GM19468 (cell line): ENCODE measurements around the gene C3orf52.
A peak's percentile ranks its signal among the peaks of the same experiment; 100 is the strongest.

ENCODE experiments used
- ATAC-seq: cut with Tn5 transposase; IDR thresholded peaks from one replicate; pipeline ENCODE4 v1.9.1; 2021; ENCODE audit warnings: mild to moderate bottlenecking, moderate library complexity, moderate number of reproducible peaks; ENCODE audit not compliant: unreplicated experiment; ENCODE audit errors: extremely low read depth

C3orf52 gene

DNA sequence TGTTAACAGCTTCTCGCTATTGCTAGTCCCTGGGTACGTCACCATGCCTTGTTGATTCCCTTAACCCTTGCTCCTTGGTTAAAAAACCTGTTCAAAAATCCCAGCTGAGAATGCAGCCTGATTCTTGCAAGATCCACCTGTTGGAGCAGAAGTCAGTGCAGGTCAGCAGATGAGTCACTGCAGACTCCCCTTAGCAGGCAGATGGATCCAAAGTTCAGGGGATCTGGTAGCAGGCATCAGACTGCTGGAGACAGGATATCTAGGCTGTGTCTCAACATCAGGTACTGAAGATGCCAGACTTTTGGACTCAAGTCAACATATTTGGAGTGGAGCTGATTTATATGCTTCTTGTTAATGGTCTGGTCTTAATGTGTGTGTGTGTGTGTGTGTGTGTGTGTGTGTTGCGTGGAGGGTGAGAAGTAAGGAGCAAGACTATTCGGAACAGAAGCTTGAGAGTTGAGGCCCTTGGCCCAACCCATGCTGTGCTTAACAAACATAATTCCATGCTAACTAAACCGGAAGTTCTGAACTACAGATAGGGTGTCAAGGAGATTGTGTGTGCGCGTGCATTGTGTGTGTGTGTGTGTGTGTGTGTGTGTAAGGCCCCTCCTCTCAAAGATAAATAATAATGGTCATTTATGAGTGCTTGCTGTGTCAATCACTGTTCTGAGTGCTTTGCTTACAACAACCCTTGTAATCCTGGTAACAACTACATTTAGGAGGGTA is 1.0 kb upstream of the C3orf52 start:
- no peak for ATAC-seq

DNA sequence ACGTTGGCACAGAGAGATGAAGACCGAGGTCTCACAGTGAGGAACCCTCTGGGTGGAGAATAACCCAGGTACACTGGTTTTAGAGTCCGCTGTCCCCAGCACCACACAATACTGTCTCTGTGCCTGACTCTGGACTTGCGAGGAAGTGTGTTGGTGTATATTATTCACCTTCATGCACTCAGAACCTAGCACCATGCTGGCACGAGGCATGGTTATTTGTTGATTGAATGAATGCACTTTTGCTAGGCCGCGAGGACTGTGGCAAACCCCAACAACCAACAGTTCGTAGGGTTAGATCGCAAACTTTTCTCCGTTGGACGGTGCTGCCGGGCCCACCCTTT is 484 bp upstream of the C3orf52 start:
- no peak for ATAC-seq

- ATAC-seq: no peak
Observed at GRCh38 chr3:112086875-112087524, 811 bp downstream of the C3orf52 start.

GRCh38 chr3:112087746-112088145 is 1.6 kb downstream of the C3orf52 start:
- ATAC-seq: no peak

DNA sequence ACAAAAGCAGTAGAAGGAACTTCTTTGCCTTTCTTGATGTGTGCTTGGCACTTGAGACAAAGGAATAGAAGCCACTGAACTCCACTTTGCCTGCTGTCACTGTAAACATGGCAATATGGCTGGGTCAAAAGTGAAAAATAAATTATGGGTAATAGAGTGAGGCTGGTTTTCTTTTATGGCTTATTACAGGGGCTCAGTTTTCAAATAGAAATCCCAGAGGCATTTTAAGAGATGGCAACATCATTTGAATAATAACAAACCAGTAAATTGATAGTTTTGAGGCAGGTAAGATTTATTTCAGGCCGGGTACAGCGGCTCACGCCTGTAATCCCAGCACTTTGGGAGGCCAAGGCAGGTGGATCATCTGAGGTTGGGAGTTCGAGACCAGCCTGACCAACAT is 2.8 kb downstream of the C3orf52 start:
- ATAC-seq: no peak

DNA sequence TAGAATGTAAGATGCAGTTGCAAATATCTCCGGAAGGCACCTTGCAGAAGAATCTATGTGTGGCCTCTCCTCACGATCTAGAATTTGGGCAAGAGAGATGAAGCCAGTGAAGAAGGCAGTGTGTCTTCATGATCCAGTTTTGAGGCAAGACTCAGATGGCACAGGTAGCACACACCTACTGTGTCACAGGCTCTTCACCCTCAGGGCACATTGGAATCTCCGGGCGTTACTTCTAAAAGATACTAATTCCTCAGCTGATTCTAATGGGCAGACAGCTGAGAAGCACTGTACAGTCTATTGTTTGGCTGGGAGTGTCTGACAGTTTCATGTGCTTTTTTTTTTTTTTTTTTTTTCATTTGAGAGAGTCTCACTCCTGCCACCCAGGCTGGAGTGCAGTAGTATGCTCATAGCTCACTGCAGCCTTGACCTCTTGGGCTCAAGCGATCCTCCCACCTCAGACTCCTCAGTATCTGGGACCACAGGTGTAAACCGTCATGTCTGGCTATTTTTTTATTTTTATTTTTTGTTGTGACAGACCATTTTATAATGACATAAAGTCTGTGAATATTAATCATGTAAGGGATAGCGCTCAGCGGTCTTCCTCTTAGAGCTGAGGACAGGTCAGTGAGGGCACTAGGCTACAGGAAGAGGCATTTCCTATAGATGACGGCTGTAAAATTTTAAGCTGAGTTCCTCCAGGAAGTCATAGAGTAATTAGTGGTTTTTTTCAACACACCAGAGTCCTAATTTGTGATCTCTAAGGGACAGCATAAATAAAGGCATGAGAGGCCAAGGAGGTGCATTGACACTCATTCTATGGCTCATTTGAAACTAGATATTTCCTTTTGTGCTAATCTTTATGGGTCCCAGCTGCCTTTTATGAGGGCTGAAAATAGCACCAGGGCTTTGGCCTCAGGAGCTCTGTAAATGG is 4.0 kb downstream of the C3orf52 start:
- ATAC-seq: no peak

DNA sequence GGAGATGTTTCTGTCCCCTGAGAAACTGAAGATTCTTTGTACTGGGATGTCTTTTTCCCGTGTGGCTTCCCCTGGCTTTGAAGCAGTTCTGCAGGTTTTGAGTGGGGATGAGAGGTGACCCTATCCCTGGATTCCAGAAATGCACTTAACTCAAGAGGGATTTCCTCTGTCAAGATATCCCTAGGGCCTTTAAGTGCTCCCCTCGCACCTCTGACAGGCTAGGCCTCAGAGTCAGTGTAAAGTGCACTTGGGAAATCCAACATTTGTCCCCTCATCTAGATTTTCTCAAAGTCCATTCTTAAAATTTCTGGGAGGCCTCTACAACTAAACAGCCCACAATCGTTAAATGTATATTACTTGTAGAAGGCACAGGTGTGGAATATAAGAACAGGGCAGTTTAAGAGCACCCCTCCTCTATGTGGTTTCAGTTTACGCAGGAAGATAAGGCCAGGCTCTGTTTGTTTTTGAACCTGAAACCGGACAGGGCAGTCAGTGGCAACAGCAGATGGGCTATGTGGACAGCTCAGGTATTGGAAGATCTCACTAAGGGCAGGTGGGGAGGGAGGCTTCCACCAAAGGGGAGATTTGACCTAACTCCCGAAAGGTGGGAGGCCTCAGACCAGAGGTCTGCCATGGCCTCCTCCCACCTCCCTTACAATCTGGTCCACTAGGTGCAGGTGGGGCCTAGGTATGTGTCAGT is 4.8 kb downstream of the C3orf52 start:
- ATAC-seq: no peak

DNA sequence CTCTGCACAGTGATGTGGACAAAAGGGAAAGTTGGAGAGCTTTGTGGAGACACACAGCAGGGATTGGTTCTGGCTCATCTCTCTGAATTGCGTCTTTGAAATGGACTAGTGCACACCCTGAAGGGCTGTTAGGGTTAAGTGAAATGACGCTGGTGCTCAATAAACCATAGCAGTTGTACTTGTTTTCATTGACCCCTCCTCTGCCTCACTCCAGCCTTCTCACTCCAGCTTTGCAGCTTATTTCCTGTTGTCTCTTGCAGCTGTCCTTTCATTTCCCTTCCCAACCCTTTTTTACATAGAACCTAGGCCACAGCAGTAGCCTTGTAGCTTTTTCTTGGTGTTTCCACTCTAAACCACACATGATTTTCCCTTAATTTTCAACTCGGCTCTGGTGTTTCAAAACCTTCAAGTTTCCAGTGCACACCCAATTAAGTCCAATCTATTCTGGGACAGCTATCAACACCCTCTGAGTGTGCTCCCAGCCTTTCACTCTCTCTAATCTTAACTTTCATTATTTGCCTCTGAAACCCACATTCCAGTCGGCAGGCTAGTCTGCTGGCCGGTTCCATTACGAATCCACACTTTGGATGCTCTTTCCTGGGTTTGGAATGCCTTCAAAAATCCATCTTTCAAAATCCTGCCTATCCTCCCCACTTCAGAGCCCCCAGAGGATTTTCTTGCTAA is 6.4 kb downstream of the C3orf52 start:
- no peak for ATAC-seq

DNA sequence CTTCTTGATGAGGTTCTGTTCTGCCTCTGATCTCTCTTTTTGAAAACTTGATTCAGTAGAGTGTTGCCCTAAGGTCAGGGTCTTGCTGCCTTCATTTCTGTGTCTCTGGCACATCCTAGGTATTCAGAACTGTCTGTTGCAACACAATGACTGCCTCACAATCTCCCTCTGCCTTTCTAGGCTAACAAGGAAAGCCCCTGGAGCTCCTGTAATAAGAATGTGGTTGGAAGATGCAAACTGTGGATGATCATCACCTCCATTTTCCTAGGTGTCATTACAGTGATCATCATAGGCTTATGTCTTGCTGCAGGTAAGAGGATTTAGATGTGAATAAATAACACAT is 7.0 kb downstream of the C3orf52 start:
- ATAC-seq: no peak

DNA sequence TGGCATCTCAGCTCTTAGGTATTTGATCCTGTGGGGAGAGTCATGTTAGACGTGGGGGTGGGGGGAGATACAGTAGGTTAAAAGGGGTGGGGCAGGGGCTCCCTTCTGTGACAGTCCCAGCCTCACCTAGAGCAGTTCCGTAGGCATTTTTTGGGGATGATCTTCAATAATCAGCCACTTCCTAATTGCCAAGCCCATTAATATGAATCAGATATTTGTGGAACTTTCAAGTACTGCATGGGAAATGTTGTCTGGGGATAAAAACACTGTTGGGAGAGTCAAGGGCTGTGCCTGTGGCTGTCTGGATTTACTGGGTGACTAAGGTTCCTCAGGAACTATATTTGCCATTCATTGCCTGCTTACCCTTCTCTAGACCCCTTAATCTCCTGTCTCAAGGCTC is 9.5 kb downstream of the C3orf52 start:
- ATAC-seq: no peak

GRCh38 chr3:112096176-112096575 is 10.0 kb downstream of the C3orf52 start:
- no peak for ATAC-seq

DNA sequence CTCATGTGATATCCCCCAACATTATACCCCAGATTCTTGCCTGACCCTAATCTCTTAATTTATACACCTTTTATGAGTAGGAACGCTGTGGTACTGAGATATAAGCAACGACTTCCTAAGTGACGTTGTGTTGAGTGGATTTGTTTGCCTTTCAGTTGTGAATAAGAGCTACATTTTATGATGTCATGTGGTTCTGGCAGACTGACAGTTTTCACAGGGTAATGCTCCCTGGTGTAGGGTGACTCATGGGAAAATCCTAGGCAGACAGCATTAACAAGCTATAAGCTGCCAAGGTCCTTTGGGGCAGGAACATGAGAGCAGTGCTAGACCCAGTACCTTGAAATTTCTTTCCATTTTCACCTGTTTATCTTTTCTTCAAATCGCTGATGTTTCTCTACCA is 11.2 kb downstream of the C3orf52 start:
- no peak for ATAC-seq

GRCh38 chr3:112101916-112102315 is 15.7 kb downstream of the C3orf52 start:
- ATAC-seq: no peak

GRCh38 chr3:112104774-112105173 is 18.6 kb downstream of the C3orf52 start:
- no peak for ATAC-seq

- no peak for ATAC-seq
Observed at GRCh38 chr3:112109322-112109721, 23.1 kb downstream of the C3orf52 start.

DNA sequence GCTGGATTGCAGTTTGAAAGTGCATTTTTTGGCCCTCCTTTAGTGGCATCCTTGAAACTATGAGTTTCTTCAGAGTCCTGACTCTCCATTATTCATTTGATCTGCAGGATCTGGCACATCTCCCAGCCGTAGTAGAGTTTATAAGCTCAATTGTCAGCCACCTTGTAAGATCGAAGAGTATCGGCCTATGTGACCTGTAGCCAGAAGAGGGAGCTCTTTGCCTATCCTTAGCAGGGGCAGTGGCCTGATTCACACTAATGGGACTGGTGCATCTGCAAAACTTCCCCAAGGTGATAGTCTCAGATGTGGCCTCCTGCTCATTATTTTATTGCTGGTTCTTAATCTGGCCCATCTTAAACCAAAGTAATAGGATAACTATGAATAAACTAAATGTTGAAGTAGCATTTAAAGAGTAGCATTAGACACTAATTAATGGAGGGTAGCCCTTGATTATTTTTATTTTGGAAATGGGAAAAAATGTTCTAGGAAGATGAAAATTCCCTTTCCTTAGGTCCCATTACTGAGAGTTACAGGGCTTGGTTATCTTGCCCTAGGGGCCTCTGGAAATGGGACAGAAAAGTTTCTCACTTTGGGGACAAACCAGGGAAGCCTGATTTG is 25.7 kb downstream of the C3orf52 start:
- ATAC-seq: peak; percentile 38

DNA sequence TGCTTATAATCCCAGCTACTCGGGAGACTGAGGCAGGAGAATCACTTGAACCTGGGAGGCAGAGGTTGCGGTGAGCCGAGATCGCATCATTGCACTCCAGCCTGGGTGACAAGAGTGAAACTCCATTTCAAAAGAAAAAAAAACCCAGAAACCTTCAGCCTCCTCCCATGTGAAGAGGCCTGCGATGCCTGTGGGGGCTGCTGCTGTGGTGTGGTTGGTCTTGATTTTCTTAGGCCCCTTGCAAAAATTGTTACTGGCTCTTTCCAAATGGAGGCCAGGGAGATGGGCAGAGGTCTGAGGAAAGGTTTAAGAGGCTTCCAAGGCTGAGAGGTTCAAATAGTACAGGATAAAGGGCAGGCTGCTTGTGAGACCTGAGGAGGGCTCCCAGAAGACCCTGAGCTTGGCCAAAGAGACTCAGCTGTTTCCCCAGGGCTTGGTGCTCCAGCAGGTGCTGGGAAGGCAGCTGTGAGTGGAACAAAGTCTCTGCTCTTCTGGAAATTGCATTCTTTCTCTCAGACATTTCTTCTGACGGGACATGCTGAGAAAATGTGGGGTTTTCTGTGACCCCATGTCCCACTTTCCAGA is 28.5 kb downstream of the C3orf52 start:
- ATAC-seq: no peak

GRCh38 chr3:112115161-112115739 is 29.1 kb downstream of the C3orf52 start:
- ATAC-seq: no peak

- ATAC-seq: no peak
Observed at GRCh38 chr3:112115806-112116383, 29.7 kb downstream of the C3orf52 start.
